ENCODE results near the gene TNS3.

Gene TNS3

GRCh38 chr7:47310020-47310419 lies 271.9 kb downstream of the TNS3 start:
- Histone ChIP-seq H3K4me3 (no peak overlapping the region), H3K4me2 (no peak overlapping the region), H3K4me1 (peaks cover 5 to 21% (median 8%) of the 10 kb centered on the region in 10 experiments), H3K36me3 (peaks cover 6 to 98% (median 16%) of the 10 kb centered on the region in 11 experiments; a peak in 18 of 22 replicates), H3K9me3 (replicated peaks in 1 of 11) (peaks cover 14 to 39% (median 30%) of the 10 kb centered on the region in 11 experiments; a peak in 21 of 22 replicates), H4K20me1 (peaks cover 0 to 95% (median 0%) of the 10 kb centered on the region in 11 experiments; a peak in 7 of 22 replicates), H3K9ac (no peak overlapping the region), H3K27ac (no peak overlapping the region), H3K27me3 (no peaks in the 10 kb centered on the region)
- TF ChIP-seq Cebpa-rat (IDR thresholded peaks at IDR 0.05) = no peak

GRCh38 chr7:47308808-47309207 lies 273.1 kb downstream of the TNS3 start:
- TF ChIP-seq Cebpa-rat (IDR thresholded peaks at IDR 0.05) = no peak
- no peak overlapping the region for H3K4me3 ChIP-seq
- no peak overlapping the region for H3K9ac ChIP-seq
- no peak overlapping the region for H3K27ac ChIP-seq
- H3K4me2 ChIP-seq = no peak overlapping the region
- H3K4me1 ChIP-seq = peaks cover 9 to 17% (median 10%) of the 10 kb centered on the region in 10 experiments
- H4K20me1 ChIP-seq = peaks cover 0 to 95% (median 0%) of the 10 kb centered on the region in 11 experiments; a peak in 6 of 22 replicates
- peaks cover 6 to 98% (median 17%) of the 10 kb centered on the region in 11 experiments; a peak in 19 of 22 replicates for H3K36me3 ChIP-seq
- H3K9me3 ChIP-seq (replicated peaks in 1 of 11) = peaks cover 14 to 39% (median 30%) of the 10 kb centered on the region in 11 experiments; a peak in 21 of 22 replicates
- H3K27me3 ChIP-seq = no peaks in the 10 kb centered on the region

GRCh38 chr7:47307311-47307710 lies 274.6 kb downstream of the TNS3 start:
- Histone ChIP-seq H3K36me3 (peaks cover 13 to 98% (median 32%) of the 10 kb centered on the region in 11 experiments; a peak in 20 of 22 replicates), H3K9me3 (replicated peaks in 1 of 11) (peaks cover 12 to 37% (median 30%) of the 10 kb centered on the region in 11 experiments; a peak in 21 of 22 replicates), H3K4me1 (peaks cover 5 to 14% (median 10%) of the 10 kb centered on the region in 10 experiments; a peak in 17 of 20 replicates), H3K4me3 (no peak overlapping the region), H3K27ac (no peak overlapping the region), H3K9ac (no peak overlapping the region), H3K27me3 (no peaks in the 10 kb centered on the region), H4K20me1 (peaks cover 0 to 95% (median 0%) of the 10 kb centered on the region in 11 experiments; a peak in 6 of 22 replicates), H3K4me2 (no peak overlapping the region)
- TF ChIP-seq Cebpa-rat (IDR thresholded peaks at IDR 0.05) = no peak

- Histone ChIP-seq H3K4me1 (peaks cover 5 to 19% (median 10%) of the 10 kb centered on the region in 10 experiments; a peak in 17 of 20 replicates), H3K27me3 (no peaks in the 10 kb centered on the region), H3K36me3 (peaks cover 26 to 99% (median 51%) of the 10 kb centered on the region in 11 experiments), H3K27ac (peak overlapping the region in 1 of 11 experiments; percentile 16; a peak in 3 of 22 replicates), H3K4me3 (no peak overlapping the region), H3K4me2 (peak overlapping the region in 8 of 11 experiments; percentile 11 to 48 (median 32); a peak in 12 of 22 replicates), H3K9ac (no peak overlapping the region), H3K9me3 (replicated peaks in 1 of 11) (peaks cover 6 to 23% (median 20%) of the 10 kb centered on the region in 11 experiments; a peak in 20 of 22 replicates), H4K20me1 (peaks cover 0 to 100% (median 0%) of the 10 kb centered on the region in 11 experiments; a peak in 6 of 22 replicates)
- no peak for TF ChIP-seq Cebpa-rat (IDR thresholded peaks at IDR 0.05)
Measured at GRCh38 chr7:47304727-47305719, 276.9 kb downstream of the TNS3 start.

- Histone ChIP-seq H3K27ac (no peak overlapping the region; a peak in 1 of 22 replicates), H3K9me3 (replicated peaks in 1 of 11) (peaks cover 0 to 12% (median 8%) of the 10 kb centered on the region in 11 experiments; a peak in 19 of 22 replicates), H4K20me1 (peaks cover 0 to 100% (median 0%) of the 10 kb centered on the region in 11 experiments; a peak in 6 of 22 replicates), H3K9ac (no peak overlapping the region), H3K4me3 (no peak overlapping the region), H3K27me3 (no peaks in the 10 kb centered on the region), H3K4me1 (peaks cover 12 to 30% (median 19%) of the 10 kb centered on the region in 10 experiments; a peak in 17 of 20 replicates), H3K4me2 (no peak overlapping the region), H3K36me3 (peaks cover 24 to 100% (median 52%) of the 10 kb centered on the region in 11 experiments)
- no peak for TF ChIP-seq Cebpa-rat (IDR thresholded peaks at IDR 0.05)
Measured at GRCh38 chr7:47303695-47304453, 278.0 kb downstream of the TNS3 start.

GRCh38 chr7:47303014-47303694 lies 278.8 kb downstream of the TNS3 start:
- Histone ChIP-seq H3K27ac (no peak overlapping the region), H3K4me2 (no peak overlapping the region), H3K9me3 (replicated peaks in 1 of 11) (peaks cover 0 to 4% (median 1%) of the 10 kb centered on the region in 11 experiments; a peak in 13 of 22 replicates), H3K9ac (no peak overlapping the region), H3K4me1 (peaks cover 12 to 35% (median 26%) of the 10 kb centered on the region in 10 experiments; a peak in 17 of 20 replicates), H4K20me1 (peaks cover 0 to 100% (median 0%) of the 10 kb centered on the region in 11 experiments; a peak in 6 of 22 replicates), H3K27me3 (no peaks in the 10 kb centered on the region), H3K36me3 (peaks cover 22 to 100% (median 48%) of the 10 kb centered on the region in 11 experiments), H3K4me3 (no peak overlapping the region)
- TF ChIP-seq Cebpa-rat (IDR thresholded peaks at IDR 0.05) = no peak

GRCh38 chr7:47302560-47302959 lies 279.4 kb downstream of the TNS3 start:
- Histone ChIP-seq H3K9ac (no peak overlapping the region), H3K27me3 (no peaks in the 10 kb centered on the region), H3K4me1 (peaks cover 12 to 36% (median 27%) of the 10 kb centered on the region in 10 experiments; a peak in 17 of 20 replicates), H3K9me3 (replicated peaks in 1 of 11) (no peaks in the 10 kb centered on the region; a peak in 1 of 22 replicates), H3K27ac (no peak overlapping the region), H4K20me1 (peaks cover 0 to 100% (median 0%) of the 10 kb centered on the region in 11 experiments; a peak in 6 of 22 replicates), H3K4me3 (no peak overlapping the region), H3K36me3 (peaks cover 22 to 100% (median 50%) of the 10 kb centered on the region in 11 experiments), H3K4me2 (no peak overlapping the region)
- no peak for TF ChIP-seq Cebpa-rat (IDR thresholded peaks at IDR 0.05)
